Measurements from ENCODE around the gene SLC2A6.
A peak's percentile ranks its signal among the peaks of the same experiment; 100 is the strongest.

DNA sequence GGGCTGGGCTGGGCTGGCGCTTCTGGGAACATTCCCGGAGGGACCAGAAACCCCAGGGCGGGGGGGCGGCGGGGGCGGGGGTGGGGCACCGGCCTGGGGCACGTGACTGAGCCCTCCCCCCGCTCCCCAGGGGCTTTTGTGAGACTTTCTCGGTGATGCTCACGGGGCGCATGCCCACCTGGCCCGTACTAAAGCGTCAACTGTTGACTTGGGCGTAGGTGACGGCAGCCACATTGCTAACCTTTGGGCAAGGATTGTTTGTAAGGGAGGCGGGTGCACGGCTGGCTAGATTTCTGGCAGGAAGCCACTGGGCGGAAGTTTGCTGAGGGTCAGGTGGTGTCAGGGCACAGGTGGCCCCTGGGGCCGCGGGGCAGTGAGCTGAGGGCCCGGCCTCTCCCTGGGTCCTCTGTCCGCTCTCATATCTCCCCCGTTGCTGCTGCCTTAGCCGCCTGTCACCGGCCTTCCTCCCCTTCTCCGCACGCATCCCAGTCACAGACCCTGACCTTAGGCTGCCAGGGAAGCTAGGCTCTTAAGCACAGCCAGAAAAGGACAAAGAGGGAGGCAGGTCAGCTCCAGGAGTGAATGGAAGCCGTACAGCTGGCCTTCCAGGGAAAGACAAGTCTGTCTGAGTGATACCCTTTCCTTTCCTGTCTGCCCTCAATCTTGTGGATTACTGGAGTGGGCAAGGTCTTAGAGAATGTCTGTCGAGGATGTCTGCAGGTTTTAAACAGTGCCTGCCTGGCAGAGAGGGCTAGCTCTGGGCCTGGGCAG is 18.3 kb downstream of the SLC2A6 start:
- TF ChIP-seq, protein P1, sequence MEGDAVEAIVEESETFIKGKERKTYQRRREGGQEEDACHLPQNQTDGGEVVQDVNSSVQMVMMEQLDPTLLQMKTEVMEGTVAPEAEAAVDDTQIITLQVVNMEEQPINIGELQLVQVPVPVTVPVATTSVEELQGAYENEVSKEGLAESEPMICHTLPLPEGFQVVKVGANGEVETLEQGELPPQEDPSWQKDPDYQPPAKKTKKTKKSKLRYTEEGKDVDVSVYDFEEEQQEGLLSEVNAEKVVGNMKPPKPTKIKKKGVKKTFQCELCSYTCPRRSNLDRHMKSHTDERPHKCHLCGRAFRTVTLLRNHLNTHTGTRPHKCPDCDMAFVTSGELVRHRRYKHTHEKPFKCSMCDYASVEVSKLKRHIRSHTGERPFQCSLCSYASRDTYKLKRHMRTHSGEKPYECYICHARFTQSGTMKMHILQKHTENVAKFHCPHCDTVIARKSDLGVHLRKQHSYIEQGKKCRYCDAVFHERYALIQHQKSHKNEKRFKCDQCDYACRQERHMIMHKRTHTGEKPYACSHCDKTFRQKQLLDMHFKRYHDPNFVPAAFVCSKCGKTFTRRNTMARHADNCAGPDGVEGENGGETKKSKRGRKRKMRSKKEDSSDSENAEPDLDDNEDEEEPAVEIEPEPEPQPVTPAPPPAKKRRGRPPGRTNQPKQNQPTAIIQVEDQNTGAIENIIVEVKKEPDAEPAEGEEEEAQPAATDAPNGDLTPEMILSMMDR (IDR thresholded peaks at IDR 0.05 in 2 of 3, conservative IDR thresholded peaks at IDR 0.05 in 1 of 3; ENCODE audit: control insufficient read depth in 2 of 3, extremely low read depth in 1 of 3, insufficient read depth in 1 of 3, low read depth in 3 of 3, low read length in 3 of 3) = no peak
- TF ChIP-seq JUND (IDR thresholded peaks at IDR 0.05; ENCODE audit: low read depth, low read length) = no peak
- TF ChIP-seq POLR2AphosphoS5 (IDR thresholded peaks at IDR 0.05; ENCODE audit: low read length) = no peak
- TF ChIP-seq, protein P2, sequence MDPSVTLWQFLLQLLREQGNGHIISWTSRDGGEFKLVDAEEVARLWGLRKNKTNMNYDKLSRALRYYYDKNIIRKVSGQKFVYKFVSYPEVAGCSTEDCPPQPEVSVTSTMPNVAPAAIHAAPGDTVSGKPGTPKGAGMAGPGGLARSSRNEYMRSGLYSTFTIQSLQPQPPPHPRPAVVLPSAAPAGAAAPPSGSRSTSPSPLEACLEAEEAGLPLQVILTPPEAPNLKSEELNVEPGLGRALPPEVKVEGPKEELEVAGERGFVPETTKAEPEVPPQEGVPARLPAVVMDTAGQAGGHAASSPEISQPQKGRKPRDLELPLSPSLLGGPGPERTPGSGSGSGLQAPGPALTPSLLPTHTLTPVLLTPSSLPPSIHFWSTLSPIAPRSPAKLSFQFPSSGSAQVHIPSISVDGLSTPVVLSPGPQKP (IDR thresholded peaks at IDR 0.05; ENCODE audit: low read depth, low read length) = no peak
- no peak for TF ChIP-seq MEF2A (IDR thresholded peaks at IDR 0.05; ENCODE audit: insufficient read depth, low read depth, low read length)
- no peak for TF ChIP-seq ESRRA (IDR thresholded peaks at IDR 0.05; ENCODE audit: low read length)
- peak; percentile 61; the same call in 1 of the 2 replicates for TF ChIP-seq RFX5 (IDR thresholded peaks at IDR 0.05; ENCODE audit: low read depth, low read length)
- TF ChIP-seq EZH2 (IDR thresholded peaks at IDR 0.05; ENCODE audit: borderline replicate concordance, control insufficient read depth, low read depth, low read length) = no peak
- TF ChIP-seq TAF1 (IDR thresholded peaks at IDR 0.05; ENCODE audit: borderline replicate concordance, low read depth, low read length) = no peak
- TF ChIP-seq EP300 (IDR thresholded peaks at IDR 0.05; ENCODE audit: borderline replicate concordance in 1 of 2, control insufficient read depth in 1 of 2, low read depth in 2 of 2, low read length in 2 of 2) = no peak
- no peak; the same call in 1 of the 2 replicates for TF ChIP-seq SIN3A (IDR thresholded peaks at IDR 0.05; ENCODE audit: low read depth, low read length)
